Stomach (tissue), 4 donors: ENCODE results near the gene MTHFD2L.

Experiments
- CTCF ChIP-seq, 7 experiments: fragments of 450-650 bp in 4 of 7; fragments of 200-600 bp in 3 of 7; sonication (generic) in 3 of 7; IDR thresholded peaks; one replicate each; pipeline ENCODE4 v1.5.1; 2016 to 2019; ENCODE audit warnings: antibody characterized with exemption in 7 of 7, control low read depth in 2 of 7, mild to moderate bottlenecking in 1 of 7
- POLR2A ChIP-seq, 4 donors: fragments of 450-650 bp; IDR thresholded peaks; one replicate each; pipeline ENCODE4 v1.6.1; 2016; ENCODE audit warnings: antibody characterized with exemption in 4 of 4, control low read depth in 2 of 4, mild to moderate bottlenecking in 1 of 4, moderate library complexity in 1 of 4

- TF ChIP-seq CTCF (IDR thresholded peaks at IDR 0.05) (peak in 5 of 7 experiments; percentile 8 to 45 (median 35)), POLR2A (IDR thresholded peaks at IDR 0.05) (no peak)
These were observed 162.7 kb downstream of the MTHFD2L start for GRCh38 chr4:74320559-74321118.
